Pons (tissue), 1 donor: ENCODE results near the gene SPSB1.

Experiments
- DNase-seq: peaks from one replicate; pipeline ENCODE4 v3.0.0-alpha.2; 2016; ENCODE audit warnings: low spot score

The SPSB1 gene

DNA sequence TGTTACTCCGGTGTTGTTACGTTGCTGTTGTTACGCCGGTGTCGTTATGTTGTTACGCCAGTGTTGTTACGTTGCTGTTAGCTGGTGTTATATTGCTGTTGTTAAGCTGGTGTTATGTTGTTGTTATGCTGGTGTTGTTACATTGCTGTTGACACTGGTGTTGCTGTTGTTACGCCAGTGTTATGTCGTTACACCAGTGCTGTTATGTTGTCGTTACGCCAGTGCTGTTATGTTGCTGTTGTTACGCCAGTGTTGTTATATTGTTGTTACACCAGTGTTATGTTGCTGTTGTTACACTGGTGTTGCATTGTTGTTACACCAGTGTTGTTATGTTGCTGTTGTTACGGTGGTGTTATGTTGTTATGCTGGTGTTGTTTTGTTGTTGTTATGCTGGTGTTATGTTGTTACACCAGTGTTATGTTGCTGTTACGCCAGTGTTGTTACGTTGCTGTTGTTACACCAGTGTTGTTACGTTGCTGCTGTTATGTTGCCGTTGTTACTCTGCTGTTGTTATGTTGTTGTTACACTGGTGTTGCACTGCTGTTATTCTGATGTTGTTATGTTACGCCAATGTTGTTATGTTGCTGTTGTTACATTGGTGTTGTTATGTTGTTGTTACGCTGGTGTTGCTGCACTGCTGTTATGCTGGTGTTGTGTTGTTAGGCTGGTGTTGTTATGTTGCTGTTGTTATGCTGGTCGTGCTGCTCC lies 32.5 kb upstream of the SPSB1 start:
- DNase-seq: no peak

DNA sequence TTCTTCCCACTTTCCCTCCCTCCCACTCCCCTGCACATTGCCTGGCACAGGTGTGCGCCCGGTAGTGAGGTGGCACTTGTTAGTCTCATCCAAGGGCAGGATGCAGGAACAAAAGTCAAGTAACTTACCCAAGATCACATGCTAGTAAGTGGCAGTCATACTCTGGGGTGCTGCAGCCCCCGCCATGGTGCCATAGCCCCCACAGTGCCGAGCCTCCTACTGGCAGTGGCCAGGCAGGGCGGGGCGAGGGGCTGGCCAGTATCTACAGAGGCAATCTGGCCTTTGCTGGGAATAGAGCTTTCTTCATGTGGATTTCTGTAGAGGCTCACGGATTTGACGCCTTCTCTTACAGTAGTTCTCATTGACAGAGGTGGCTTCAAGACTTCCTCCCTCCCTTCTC lies 31.2 kb upstream of the SPSB1 start:
- DNase-seq: no peak

DNA sequence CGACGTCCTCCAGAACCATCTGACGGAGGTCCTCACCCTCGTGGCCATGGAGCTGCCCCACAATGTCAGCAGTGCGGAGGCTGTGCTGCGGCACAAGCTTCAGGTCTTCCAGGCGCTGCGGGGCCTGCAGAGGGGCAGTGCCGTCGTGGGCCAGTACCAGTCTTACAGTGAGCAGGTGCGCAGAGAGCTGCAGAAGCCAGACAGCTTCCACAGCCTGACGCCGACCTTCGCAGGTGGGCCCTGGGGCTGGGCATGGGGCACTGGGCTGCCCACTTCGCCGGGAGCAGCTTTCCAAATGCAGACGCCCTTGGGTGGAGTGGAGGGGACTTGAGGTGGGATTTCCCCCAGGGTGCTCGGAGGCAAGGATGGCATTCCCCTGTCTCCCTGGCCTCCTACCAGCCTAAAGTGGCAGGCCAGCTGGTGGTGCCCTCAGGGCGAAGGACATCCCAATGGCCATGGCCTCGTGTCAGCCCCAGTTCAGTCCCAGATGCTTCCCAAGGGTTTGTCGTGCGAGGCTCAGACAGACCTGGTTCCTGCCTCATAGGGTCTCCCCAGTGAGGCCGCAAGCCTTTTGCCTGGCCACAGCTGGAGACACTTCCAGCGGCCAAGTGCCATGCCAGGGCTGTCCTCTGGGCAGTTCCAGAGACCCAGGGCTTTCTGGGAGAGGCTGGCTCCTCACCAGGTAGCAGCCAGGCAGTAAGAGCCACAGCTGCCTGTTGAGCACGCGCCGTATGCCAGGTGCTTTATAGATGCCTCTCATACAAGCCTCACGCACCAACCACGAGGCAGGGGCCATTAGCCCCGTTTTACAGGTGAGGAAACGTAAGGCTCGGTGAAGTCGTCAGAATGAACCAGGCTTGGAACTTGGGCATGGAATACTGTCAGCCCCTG lies 30.4 kb upstream of the SPSB1 start:
- DNase-seq: no peak

DNA sequence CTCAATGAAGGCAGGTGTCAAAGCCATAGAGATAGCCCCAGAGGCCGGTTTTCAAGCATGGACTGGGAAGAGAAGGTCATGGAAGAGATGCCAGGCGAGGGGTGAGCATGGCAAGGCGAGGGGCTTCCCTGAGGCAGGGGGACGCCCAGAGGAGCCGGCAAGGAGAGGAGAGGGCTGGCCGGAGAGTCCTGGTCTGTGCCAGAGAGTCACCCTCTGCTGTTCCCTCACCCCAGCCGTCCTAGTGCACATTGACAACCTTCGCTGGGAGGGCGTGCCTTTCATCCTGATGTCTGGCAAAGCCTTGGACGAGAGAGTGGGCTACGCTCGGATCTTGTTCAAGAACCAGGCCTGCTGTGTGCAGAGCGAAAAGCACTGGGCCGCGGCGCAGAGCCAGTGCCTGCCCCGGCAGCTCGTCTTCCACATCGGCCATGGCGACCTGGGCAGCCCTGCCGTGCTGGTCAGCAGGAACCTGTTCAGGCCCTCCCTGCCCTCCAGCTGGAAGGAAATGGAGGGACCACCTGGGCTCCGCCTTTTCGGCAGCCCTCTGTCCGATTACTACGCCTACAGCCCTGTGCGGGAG lies 29.3 kb upstream of the SPSB1 start:
- DNase-seq: no peak

DNA sequence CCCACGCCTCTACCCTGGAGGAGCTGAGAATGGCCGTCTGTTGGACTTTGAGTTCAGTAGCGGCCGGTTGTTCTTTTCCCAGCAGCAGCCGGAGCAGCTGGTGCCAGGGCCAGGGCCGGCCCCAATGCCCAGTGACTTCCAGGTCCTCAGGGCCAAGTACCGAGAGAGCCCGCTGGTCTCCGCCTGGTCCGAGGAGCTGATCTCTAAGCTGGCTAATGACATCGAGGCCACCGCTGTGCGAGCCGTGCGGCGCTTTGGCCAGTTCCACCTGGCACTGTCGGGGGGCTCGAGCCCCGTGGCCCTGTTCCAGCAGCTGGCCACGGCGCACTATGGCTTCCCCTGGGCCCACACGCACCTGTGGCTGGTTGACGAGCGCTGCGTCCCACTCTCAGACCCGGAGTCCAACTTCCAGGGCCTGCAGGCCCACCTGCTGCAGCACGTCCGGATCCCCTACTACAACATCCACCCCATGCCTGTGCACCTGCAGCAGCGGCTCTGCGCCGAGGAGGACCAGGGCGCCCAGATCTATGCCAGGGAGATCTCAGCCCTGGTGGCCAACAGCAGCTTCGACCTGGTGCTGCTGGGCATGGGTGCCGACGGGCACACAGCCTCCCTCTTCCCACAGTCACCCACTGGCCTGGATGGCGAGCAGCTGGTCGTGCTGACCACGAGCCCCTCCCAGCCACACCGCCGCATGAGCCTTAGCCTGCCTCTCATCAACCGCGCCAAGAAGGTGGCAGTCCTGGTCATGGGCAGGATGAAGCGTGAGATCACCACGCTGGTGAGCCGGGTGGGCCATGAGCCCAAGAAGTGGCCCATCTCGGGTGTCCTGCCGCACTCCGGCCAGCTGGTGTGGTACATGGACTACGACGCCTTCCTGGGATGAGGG lies 28.5 kb upstream of the SPSB1 start:
- DNase-seq: no peak

DNA sequence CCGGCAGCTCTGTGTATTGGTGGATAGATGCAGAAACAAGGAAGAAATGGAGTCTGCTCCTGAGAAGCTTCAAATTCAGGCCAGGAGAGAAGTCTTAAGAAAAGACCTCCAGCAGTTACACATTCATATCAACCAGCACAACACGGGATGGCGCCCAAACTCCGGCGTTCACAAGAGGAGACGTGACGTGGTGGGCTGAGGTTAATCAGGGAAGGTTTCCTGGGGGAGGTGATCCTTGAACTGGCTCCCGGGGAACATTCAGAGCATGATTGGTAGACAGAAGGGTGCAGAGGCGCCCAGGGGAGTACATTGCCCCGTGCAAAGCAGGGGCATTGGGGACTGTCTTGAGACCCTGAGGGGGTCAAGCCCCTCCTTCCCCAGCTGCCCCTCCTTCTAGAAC lies 27.7 kb upstream of the SPSB1 start:
- no peak for DNase-seq

DNA sequence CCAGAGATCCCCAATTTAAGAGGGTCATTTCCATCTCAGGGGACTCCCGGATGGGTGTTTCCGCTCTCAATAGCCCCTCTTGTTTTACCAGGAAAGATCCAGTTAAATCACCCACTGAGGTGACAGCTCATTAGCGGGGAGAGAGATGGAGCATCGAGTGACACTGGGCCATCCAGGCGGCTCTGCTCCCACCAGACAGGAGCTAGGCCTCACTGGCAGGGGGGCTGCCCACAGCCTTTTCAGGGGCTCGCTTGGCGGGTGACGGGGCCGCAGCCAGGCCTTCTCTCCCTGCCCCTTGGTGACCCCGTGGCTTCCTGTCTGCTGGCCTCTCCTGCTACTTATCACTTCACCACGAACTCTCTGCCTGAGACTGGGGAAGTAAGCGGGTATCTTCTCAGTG lies 26.7 kb upstream of the SPSB1 start:
- no peak for DNase-seq

DNA sequence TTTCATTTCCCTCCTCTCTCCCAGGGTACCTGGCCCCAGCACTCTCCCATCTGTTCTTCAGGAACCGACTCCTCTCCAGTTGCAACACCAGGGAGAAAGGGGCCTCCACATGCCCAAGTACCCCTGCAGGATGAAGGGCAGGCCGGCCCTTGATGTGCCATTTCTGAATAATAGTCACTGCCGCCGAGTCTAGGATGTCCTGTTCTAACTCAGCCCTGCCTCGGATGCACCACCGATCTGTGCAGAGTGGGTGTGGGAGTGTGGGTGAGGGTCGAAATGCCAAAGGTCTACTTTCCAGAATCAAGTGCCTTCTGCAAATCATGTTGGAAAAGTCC lies 25.4 kb upstream of the SPSB1 start:
- DNase-seq: no peak

DNA sequence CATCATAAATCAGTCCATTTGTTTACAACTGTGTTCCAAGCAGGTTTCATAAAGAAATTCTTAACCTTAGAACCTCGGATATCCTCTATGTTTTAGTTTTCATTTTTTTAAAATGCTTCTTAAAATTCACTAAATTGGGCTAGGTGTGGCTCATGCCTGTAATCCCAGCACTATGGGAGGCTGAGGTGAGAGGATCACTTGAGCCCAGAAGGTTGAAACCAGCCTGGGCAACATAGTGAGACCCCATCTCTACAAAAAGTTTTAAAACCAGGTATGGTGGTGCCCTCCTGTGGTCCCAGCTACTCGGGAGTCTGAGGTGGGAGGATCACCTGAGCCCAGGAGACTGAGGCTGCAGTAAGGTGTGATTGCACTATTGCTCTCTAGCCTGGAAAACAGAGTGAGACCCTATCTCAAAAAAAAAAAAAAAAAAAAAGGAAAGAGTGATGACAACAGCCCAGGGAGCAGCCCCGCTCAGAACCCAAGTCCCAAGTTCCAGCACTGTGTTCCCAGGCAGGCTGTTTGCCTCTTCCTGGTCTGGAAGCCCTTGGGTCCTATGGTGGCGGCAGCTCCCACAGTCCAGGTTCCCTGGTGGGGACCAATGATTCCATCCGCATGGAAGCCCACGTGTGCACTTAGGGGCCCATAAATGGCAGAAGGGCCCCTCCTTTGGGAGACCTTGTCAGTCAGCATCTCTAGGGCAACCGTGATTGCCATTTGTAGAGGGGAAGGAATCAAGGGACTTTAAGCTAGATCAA lies 24.7 kb upstream of the SPSB1 start:
- no peak for DNase-seq

DNA sequence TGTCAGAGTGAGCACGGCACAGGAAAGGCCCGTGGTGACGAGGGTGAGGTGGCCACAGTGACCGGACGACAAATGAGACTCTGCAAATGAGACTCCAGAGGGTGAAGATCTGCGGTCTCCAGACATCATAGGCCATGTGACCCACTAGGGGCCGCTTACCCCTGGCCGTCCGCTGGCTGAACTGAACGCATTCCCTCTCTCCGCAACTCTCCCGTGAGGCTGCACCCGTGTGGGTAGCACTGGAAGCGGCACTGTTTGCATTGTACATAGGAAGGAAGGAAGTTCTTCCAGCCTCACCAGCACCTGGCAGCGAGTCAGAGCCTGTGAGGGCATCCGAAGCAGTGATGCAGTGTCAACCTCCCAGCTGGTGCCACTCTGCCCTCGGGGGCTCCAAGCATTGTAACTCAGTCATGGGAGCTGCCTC lies 23.6 kb upstream of the SPSB1 start:
- no peak for DNase-seq

DNA sequence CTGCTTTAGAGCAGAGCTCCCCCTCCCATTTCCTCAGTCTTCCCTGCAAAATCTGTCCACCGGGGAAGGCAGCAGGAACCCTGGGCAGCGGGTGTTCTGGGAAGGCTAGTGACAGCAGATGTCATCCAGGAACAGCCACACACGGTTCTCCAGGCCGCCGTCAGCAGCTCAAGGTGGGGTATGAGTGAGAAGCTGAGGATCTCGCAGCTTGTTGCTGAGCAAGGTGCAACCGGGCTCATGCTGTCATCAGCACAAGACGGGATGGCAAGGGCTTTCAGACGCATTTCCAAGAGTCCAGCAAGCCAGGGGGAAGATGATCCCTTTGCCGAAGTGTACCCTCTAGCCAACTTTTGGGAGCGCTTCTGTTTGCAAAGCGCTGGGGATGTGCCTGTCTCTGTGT lies 23.0 kb upstream of the SPSB1 start:
- no peak for DNase-seq

DNA sequence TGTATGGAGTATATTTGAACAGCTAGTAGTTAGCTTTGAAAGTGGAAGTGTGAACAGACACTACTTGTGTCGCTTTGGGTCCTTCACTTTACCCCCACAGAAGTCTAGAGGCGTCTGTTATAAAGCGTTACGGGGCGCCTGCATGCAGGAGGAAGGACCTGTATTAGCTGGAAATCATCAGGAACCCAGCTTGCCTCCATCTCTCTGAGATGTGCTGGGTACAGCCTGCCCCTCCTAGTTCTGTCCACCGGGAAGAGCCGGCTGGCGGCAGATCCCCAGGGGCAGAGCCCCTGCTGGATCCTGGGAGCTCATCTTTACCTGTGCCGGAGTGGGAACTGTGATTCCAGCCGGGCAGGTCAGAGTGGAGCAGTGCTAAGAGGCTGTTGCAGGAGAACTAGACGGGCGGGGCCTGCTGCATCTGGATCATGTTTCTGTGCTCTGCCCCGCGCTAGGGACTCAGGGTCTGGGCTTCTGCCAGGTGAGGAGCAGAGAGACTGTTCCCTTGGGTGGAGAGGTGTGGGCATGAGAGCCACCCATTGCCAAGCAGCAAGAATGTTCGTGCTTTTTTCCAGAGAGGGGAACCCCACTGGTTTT lies 22.3 kb upstream of the SPSB1 start:
- DNase-seq: no peak

DNA sequence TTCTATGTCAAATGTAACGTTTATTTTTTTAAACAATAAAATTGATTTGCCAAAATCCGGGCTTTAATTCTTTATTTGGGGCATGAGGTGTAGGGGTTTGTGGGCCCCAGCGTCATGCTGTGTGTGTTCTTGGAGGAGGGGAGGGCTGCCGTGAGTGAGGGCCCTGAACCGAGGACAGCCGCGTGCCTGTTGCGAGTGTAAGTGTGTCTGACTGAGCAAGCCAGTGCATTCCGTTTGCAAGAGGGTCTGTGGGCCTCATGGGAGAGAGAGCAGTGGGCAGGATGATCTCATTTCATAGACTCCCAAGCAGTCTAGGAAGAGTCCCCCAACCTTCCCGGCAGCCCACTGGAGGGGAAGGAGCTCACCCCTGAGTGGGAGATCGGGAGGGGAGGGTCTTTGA lies 21.4 kb upstream of the SPSB1 start:
- DNase-seq: no peak

DNA sequence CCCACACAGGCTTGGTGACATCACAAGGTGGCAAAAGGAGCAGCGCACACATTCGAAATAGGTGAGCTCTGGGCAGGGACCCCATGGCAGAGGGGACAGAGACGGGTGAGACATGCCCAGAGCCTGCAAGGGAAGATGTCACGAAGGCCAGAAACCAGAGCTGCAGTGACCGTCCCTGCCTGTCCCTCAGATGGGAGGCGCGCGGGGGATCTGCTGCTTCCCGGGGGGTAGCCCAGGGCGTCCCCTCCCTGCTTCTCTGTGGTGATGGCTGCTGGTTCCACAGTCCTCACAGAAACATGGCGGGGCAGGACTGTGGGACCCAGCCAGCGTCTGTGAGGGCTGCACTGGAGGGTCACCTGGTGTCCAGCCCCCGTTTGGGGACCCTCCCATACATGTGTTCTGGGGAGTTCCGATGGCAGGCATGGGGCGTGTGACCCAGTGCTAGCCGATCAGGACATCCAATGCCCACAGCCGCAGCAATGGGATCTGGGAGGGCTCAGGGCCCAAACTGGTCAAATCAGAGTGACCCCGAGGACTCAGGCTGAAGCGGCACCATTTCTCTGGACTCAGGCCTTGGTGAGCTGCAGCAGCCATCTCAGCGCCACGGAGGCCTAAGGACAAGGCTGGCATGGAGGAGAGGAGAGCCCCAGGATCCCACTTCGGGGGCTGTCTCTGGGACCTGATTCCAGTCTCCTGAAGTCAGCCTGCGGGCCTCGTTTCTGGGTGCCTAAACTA lies 20.7 kb upstream of the SPSB1 start:
- no peak for DNase-seq

DNA sequence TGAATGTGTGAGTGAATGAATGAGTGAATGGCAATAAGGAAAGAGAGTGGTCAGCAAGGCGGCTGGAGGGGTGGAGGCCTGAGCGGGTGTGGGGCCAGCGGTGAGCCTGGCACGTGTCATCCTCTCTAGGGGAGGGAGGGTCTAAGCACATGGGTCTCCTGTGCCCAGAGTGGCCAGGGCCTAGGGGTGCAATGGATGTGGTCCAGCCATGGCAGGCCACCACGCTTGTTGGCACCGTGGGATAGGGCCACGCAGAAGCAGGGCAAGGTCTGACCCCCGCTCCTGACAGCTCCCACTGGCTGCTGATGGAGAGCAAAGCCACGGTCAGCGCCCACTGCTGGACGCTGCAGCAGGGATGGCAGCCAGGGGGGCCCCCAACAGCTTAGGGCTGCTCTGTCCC lies 19.5 kb upstream of the SPSB1 start:
- no peak for DNase-seq

DNA sequence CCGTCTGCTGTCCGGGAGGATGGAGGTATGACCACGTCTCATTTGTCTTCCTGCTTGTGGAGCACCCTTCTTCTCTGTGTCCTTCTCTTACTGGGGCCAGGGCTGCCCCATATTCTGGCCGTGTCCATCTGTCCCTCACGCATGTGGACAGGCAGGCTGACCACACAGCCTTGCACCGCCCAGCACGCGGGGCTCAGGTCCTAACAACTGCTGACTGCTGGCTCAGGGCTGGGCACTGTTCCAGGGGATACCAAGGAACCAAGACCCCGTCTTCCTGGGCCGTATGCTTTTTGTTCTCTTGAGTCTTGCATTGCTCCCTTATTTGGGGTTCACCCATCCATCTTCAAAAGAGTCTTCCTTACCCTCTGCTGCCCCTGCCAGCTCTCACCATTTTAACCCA lies 17.5 kb upstream of the SPSB1 start:
- DNase-seq: no peak

DNA sequence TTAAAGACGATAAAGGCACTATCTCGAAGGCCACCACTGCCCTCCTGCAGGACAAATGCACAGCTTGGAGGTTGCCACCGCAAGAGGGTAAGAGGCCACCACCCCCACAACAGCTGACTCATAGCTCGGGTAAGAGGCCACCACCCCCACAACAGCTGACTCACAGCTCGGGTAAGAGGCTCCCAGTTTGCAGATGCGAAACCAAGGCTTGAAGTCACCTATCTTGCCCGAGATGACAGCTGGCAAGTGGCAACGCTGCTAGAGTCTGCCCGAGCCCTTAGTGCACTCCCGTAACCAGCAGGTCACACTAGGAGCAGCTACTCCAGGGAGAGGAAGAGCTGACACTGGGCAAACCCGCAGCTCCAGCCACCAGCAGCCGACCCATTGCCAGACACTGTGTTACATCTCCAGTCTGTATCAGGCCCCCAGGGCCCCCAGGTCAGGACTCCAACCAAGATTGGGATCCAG lies 17.1 kb upstream of the SPSB1 start:
- DNase-seq: no peak

DNA sequence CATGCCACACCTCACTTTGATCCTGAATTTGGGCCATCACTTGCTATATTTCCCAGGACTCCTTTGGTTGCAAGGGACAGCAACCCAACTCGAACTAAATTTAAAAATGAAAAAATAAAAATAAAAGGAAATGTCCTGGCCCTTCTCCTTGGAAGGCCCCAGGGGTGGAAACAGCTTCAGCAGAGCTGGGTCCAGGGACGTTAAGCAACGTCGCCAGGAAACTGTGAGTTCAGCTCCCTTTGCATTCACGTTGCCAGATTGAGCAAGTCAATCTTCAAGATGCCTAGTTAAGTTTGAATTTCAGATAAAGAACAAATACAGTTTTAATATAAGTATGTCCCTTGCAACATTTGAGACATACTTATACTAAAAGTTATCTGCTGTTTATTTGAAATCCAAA lies 14.6 kb upstream of the SPSB1 start:
- no peak for DNase-seq

DNA sequence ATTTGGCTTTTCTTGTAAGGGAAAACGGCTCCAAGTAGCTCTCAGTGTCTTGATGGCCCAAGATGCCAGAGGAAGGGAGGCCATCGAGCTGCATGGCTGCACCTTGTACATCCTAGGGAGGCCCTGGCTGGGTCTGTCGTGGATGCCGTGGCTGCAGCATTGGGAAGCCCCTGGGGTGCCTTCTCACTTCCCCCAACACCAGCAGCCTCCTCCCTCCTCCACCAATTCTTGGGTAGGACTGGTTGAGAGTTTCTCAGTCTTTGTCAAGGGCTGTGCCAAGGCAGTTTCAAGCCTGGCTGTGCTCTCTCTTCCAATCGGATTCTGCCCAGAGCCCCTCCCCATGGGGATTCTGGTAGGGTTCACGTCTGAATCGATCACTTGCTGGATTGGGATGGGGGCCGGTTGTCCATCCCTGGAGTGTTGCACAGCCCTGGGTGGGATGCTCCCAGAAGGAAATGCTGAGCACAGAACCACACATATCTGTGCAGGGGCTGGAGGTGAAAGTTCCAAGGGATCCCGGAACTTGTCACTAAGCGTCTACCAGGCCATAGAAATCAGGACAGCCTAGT lies 14.0 kb upstream of the SPSB1 start:
- DNase-seq: no peak
